ENCODE data around the gene NOS1AP. TPM values are rescaled to one million over a fixed set of nuclear protein-coding genes. Genes with fewer than 3 reads are reported as not detected.

NOS1AP gene
- total RNA-seq, 1 experiment from 2014 or later: 0.02 TPM

DNA sequence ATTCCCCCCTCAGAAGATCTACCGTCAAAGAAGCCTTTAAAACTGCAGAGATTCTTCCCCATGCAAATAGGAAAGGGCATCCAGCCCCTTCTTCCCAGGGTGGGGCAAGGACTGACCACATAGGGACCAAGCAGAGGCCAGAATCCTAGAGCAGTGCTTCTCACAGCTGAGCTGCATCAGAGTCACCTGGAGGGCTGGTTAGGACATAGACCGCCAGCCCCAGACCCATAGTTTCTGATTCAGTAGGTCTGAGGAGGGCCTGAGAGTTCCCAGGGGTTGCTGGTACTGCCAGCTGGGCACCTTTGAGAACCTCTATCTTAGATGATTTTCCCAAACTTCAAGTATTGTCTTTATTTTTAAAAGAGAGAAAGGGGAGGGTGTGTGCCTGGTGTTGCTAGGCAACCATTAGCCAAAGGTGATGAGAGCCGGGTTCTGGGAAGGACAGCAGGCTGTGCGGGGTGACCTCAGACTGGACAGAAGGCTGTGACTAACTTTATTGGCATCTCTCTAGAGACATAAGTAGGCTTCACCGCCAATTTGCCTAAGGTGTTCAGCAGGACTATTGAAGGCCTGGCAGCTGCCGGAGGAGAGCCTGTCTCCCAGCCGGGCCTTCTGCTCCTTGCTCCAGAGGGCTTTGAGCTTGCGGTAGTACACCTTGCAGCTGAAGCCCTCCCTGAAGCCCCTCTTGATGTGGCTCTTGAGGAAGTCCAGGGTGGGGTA is 304.2 kb downstream of the NOS1AP start:
- DNase-seq (ENCODE audit: extremely low read depth, low read depth): no peak

DNA sequence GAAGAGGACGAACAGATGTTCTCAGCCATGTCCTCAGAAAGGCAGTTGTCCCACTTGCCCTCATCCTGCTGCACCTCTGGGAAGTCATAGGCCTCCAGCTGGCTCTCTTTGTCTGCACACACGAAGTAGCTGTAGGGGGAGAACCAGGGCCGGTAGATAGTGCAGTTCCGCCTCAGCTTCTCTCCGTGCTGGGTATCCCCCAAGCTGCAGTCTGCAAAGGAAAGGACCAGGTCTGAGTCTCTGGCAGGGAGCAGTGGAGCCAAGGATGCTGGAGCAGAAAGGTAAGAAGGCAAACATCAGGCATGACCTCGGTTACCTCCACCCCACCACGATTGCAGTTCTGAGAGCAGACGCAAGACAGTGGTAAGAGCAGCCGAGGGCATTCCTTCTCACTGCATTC is 304.9 kb downstream of the NOS1AP start:
- no peak for DNase-seq (ENCODE audit: extremely low read depth, low read depth)

DNA sequence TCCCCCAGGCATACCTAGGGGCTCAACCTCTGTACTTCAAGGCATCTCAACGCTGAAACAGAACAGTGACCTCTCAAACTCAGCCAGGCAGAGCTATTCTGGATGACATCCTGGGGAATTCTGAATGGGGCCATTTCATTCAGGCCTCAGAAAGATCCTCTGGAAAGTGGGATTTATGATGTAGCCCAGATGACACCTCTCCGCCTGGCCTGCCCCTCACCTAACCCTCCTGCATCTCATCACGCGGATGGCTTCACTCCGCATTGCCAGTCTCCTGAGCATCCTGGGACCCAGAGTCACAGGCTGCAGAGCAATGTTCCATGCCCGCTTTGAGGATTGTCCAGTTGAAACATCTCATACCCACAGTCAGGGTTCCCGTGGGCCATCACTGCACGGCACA is 306.0 kb downstream of the NOS1AP start:
- DNase-seq (ENCODE audit: extremely low read depth, low read depth): no peak

- DNase-seq (ENCODE audit: extremely low read depth, low read depth): no peak
Measured at GRCh38 chr1:162376691-162377090, 307.2 kb downstream of the NOS1AP start, which contains the start of gene SPATA46. TSS of gene SPATA46 (minus strand) at chr1:162376854. CDS start at chr1:162376790, 64 bp downstream.

DNA sequence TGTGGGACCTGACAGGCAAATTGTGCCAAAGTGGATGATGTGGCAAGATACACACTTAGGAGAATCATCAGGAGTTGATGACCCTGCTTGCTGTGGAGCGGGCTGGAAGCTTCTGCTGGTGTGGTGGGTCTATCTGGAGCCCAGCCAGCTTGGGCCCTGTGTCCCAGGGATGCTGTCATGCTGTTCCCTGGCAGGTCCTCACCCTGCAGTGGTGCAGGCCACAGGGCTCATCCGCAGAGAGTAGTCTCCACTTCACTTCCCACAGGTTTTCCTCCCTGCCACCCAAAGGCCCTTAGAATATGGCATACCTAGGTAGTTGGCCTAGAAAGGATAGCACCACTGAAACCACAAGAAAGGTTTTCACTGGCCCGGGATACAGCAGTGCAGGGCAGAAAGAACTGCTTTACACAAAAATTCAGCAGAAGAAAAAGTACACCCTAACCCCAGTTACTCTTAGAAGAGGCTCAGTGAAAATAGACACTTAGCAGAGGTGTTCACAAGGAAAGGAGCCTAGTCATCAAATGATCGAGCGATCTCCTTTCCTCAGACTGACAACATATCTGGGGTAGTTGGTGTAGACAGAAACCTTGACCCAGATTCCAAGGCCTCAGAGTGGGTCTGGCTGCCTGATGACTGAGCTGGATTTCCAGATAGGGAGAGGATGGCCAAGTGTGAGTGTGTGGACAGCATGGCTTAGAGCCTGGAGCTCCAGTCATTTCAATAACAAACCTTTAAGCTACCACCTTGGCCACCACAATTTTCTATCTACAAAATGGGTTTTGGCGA is 310.8 kb downstream of the NOS1AP start:
- DNase-seq (ENCODE audit: extremely low read depth, low read depth): no peak

DNA sequence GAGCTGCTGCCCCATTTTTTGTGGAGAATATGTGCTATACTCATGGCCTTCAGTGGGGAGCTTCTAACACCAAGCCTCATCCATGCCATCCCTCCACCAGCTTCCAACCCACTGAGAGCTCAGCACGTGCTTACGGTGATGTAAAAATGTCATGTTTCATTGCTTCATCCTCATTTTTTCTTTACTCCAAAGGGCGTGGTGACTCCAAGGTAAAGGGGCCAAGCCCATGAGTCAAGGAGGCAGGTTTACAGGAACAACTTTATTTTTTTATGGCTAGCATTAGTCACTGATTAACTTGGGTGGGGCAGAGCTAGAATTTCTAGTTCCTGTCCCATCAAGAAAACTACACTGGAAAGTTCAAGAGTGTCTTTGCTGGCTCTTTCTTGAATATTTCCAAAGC is 311.9 kb downstream of the NOS1AP start, which contains the start of gene C1orf226:
Gene C1orf226, plus strand, starts transcription at position 346 of the 400 bp plus-strand sequence. CDS start 174 bp downstream, outside the sequence.
- no peak for DNase-seq (ENCODE audit: extremely low read depth, low read depth)

DNA sequence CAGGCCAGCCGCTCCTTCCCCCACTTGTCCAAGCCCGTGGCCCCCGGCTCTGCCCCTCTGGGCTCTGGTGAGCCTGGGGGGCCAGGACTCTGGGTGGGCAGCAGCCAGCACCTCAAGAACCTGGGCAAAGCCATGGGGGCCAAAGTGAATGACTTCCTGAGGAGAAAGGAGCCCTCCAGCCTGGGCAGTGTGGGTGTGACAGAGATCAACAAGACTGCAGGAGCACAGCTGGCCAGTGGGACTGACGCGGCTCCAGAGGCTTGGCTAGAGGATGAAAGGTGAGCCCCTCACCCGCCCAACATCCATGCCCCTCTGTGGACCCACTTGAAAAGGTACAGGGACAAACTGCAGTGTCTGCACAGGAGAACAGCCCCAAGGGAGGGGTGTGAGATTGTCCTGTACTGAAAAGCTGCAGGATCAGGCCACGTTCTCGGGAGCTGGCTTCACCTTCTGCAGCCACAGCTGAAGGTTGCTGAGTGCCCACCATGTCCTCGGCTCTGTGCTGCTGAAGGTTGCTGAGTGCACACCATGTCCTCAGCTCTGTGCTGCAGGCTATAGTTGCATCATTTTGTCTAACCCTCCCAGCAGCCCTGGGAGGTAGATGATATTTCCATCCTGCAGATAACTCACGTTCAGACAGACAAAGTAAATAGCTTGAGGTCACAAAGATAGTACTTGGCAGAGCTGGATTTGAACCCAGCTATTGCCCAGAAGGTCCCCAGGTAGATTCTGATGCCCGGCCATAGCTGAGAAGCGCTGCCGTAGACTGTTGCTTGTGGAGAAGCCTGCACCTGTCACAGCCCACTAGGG is 312.7 kb downstream of the NOS1AP start:
- DNase-seq (ENCODE audit: extremely low read depth, low read depth): no peak

- DNase-seq (ENCODE audit: extremely low read depth, low read depth): no peak
Measured at GRCh38 chr1:162383091-162383490, 313.6 kb downstream of the NOS1AP start.

GRCh38 chr1:162383516-162383915 is 314.0 kb downstream of the NOS1AP start:
- DNase-seq (ENCODE audit: extremely low read depth, low read depth): no peak

DNA sequence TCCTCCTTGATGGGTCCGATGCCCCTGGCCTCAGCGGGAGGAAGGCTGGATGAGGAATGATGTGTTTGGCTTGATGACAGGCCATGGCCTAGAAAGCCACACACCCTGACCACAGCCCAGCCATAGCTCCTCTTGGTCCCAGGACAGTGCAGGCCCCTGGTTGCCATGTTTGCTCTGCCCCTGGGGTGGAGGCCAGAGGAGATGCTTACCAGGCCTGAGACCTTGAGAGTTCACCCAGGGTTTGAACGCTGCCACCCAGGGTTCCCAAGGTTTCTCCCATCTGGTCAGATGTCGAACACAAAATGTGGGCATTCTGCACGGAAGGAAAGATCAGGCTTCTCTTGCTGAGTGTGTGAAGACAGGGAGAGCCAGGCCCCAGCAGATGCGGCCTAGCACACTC is 314.6 kb downstream of the NOS1AP start:
- no peak for DNase-seq (ENCODE audit: extremely low read depth, low read depth)

DNA sequence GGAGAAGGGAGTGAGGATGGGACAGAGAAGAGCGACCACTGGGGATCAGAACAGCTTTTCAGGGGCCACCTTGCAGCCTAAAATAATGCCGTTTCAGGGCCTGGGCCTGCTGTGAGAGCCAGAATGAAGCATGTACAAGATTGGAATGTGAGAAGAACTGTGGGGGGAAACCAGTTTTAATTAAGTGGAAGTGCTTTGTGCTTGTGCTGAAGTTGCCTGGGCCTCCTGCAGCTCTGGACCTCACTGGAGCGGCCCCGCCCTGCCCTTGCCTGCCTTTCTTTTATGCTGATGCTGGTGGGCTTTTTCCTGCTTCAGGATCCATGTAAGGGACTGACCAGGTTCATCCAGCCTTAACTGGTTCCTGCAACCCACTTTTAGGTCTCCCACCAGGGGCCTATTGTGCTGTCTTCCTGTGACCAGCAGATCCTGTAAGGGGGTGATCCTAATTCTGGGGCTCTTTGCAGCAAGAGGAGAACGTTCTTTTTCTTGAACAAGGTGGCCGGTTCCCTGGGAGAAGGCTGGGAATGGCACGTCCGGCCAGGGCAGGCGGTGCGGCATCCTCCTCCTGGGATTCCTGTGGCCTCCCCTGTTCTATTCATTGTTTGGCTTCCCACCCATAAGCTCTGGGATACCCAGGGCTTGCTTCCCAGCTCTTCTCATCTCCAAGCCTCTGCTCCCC is 315.2 kb downstream of the NOS1AP start:
- no peak for DNase-seq (ENCODE audit: extremely low read depth, low read depth)

DNA sequence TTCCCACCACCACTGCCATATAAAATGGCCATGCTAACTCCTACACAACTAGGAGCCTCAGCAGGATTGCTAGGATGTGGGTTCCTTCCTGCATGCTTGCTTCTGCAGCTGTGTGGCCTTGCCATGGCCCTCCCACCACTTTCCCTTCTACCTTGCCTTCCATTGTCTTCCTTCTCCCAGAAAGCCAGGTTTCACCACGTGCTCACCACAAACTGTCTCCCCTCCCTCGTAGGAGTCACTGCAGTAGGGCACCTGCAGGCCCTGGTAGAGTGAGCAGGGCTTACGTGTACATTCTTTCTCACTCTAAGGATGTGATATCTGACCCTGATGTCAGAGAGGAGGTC is 315.8 kb downstream of the NOS1AP start:
- DNase-seq (ENCODE audit: extremely low read depth, low read depth): no peak

- no peak for DNase-seq (ENCODE audit: extremely low read depth, low read depth)
Measured at GRCh38 chr1:162385702-162386101, 316.2 kb downstream of the NOS1AP start.

DNA sequence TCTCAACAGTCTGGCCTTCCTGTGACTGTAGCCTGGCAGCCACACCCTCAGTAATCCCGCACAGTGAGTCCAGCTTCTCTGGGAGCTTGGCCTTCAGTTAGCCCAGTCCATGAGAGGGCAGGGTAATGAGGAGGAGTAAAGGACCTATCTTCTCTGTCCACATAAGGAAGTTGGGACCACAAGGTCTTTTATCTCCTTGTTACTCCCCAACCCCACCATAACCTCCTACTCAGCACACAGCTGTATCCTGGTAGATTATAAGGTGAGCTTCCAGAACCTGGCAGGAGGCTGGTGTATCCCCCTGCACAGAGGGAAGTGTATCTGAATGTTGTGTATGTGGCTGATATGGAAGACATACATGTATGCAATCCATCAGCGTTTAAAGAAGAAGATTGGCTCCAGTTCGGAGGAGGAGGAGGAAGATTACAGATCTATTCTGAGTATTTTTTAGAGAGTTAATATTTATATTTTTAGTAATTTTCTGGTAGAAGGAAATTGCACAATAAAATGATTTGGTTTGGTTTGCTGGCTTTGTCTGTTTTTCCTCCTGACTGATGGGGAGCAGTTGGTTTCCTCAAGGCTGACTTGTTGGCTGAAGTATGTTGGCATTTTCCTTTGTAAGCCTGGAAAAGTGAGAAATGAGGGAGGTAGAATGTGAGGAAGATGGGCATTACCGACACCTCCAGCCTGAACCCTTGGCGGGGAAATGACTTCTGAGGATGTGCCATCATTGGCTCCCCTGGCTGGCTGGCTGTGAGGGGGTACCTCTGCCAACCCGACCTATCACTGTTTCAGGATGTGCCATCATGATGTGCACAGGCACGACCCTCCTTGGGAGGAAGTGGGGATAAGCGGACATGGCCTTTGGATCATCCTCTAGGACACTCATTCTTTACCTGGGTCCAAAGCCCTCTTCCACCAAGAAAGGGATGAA is 317.1 kb downstream of the NOS1AP start:
- no peak for DNase-seq (ENCODE audit: extremely low read depth, low read depth)

DNA sequence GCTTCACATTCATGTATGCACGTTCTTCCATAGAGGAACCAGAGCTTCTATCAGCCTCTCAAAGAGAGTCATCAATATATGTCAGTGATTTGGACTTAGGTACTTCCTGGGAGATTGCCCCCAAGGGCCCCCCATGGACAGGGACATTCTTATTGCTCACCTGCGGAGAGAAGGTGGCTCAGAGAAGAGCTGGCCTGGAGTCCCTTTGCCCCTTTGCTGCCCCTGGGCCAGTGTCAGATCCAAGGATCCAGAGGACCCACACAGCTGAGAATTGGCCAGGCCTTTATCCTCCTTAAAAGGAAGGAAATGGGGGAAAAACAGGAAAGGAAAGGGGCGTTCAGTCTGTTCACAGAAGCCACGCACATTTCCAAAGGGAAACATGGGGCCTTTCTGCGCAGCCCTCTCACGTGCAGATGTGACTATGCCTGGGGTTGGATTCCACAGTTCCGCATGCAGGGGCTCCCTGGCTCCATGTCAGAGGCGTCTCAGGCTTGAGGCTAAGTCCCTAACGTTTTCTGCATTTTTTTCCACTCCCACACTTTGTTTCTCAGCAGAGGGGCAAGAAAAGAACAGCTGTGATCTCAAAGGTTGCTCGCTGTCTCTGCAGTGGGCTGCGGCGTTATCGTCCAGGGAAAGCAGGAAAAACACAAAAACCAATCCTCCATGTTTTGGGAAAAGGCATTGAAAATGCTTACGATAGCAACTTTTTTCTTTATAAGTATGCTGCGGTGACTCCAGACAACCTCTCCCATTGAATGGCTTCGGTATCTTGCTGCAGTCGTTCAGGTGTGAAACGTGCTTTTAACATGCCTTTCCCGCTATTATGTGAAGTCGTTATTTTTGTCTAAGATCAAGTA is 318.0 kb downstream of the NOS1AP start:
- no peak for DNase-seq (ENCODE audit: extremely low read depth, low read depth)

DNA sequence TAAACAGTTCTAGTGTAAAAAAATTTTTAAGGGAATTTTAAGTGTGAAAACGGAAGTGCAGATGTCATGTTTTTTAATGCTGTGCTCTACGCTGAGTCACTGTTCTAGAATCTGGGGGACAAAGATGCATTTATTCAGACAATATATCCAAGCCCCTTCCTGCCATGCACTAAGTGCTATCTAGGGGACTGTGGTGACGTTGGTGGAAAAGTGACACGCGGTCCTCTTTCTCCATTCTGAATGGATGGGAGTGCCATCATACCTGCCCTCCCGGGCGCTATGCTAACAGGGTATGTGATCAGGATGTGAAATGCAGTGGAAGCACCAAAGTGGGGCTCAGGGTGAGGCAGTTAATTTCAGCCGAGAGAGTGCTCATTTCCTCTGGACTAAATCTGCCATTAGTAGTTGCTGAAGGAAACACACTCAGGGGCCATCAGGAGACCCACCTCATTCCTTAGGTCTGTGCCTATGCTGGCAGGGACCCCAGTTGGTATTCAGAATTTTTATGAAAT is 318.6 kb downstream of the NOS1AP start:
- no peak for DNase-seq (ENCODE audit: extremely low read depth, low read depth)

DNA sequence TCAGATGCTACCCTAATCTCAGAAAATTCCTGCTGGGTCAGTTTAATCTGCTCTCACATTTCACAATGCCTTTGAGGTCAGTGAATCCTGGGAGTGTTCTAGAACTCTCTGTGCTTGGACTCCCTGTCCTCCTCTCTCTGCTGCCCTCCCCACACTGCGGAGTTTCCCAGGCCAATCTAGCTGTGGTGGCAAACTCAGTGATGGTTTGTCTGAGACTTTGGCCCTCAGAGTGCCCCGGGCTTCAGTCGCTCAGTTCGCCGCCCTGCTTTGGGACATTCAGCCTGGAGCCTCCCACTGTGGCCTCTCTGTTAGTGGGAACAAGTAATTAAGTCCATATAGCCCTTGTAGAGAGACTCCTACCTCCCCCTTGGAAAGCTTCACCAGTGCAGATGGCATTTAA is 319.1 kb downstream of the NOS1AP start:
- DNase-seq (ENCODE audit: extremely low read depth, low read depth): no peak

- no peak for DNase-seq (ENCODE audit: extremely low read depth, low read depth)
Measured at GRCh38 chr1:162389021-162389818, 319.7 kb downstream of the NOS1AP start.
